ENCODE measurements around the gene FAM240A. TPM values are rescaled to one million over a fixed set of nuclear protein-coding genes. Genes with fewer than 3 reads are reported as not detected.

Gene FAM240A
- total RNA-seq, 1 experiment from 2014 or later: not detected

GRCh38 chr3:46624975-46625490, 12.7 kb downstream of the FAM240A start:
- Mint-ChIP-seq H3K27ac (ENCODE audit: unreplicated experiment) (no peak overlapping the region), H3K4me1 (ENCODE audit: low read depth, unreplicated experiment) (peaks cover 8% of the 10 kb centered on the region), H3K27me3 (ENCODE audit: unreplicated experiment) (peaks cover 71% of the 10 kb centered on the region), H3K9me3 (ENCODE audit: low read depth, unreplicated experiment) (no peaks in the 10 kb centered on the region), H3K4me3 (ENCODE audit: low read depth, unreplicated experiment) (no peak overlapping the region), H3K36me3 (ENCODE audit: insufficient read depth, unreplicated experiment) (no peaks in the 10 kb centered on the region)
- BruUV-seq (replicated peaks): no TSS peak
- DNase-seq: no peak
- no peak for TF ChIP-seq CTCF (IDR thresholded peaks at IDR 0.05; ENCODE audit: unreplicated experiment)
- CTCF ChIA-PET: interaction anchor here (1.2 kb wide), 1 partner anchor 67 kb away, joined by 3 read pairs; no protein-coding TSS in a partner anchor
- intact Hi-C loops (cut with micrococcal nuclease; ENCODE audit: unreplicated experiment): no loop called here

DNA sequence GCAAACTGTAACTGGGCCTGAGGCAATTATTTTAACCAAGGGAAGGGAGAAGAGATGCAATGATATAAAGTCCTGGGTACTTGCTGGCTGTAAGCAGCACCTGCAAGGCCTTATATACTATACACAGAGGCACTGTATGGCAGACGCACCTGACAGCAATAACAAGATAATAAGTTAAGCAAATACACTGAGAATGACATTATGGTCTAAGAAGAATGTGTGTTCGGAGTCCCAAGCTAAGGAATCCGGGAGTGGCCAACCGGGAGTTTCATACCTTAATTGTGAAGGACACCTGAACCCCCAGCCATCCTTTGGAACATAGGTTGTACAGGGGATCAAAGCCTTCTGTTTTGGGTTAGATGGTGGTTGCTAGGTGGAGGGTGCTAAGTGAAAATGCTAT, 13.7 kb downstream of the FAM240A start:
- no peaks in the 10 kb centered on the region for H3K4me1 Mint-ChIP-seq (ENCODE audit: low read depth, unreplicated experiment)
- H3K36me3 Mint-ChIP-seq (ENCODE audit: insufficient read depth, unreplicated experiment): no peaks in the 10 kb centered on the region
- peaks cover 64% of the 10 kb centered on the region for H3K27me3 Mint-ChIP-seq (ENCODE audit: unreplicated experiment)
- H3K9me3 Mint-ChIP-seq (ENCODE audit: low read depth, unreplicated experiment): no peaks in the 10 kb centered on the region
- TF ChIP-seq CTCF (IDR thresholded peaks at IDR 0.05; ENCODE audit: unreplicated experiment): no peak
- DNase-seq: no peak
- no peak overlapping the region for H3K4me3 Mint-ChIP-seq (ENCODE audit: low read depth, unreplicated experiment)
- CTCF ChIA-PET: no interaction called here
- intact Hi-C loops (cut with micrococcal nuclease; ENCODE audit: unreplicated experiment): no loop called here
- BruUV-seq (replicated peaks): no TSS peak
- no peak overlapping the region for H3K27ac Mint-ChIP-seq (ENCODE audit: unreplicated experiment)

GRCh38 chr3:46627078-46627477, 14.8 kb downstream of the FAM240A start:
- intact Hi-C loops (cut with micrococcal nuclease; ENCODE audit: unreplicated experiment): no loop called here
- DNase-seq: no peak
- no peak for TF ChIP-seq CTCF (IDR thresholded peaks at IDR 0.05; ENCODE audit: unreplicated experiment)
- Mint-ChIP-seq H3K27me3 (ENCODE audit: unreplicated experiment) (peaks cover 53% of the 10 kb centered on the region), H3K4me1 (ENCODE audit: low read depth, unreplicated experiment) (no peaks in the 10 kb centered on the region), H3K36me3 (ENCODE audit: insufficient read depth, unreplicated experiment) (no peaks in the 10 kb centered on the region), H3K4me3 (ENCODE audit: low read depth, unreplicated experiment) (no peak overlapping the region), H3K9me3 (ENCODE audit: low read depth, unreplicated experiment) (no peaks in the 10 kb centered on the region), H3K27ac (ENCODE audit: unreplicated experiment) (no peak overlapping the region)
- CTCF ChIA-PET: interaction anchor here (0.7 to 3.5 kb wide), 3 partner anchors 36 to 138 kb away, joined by 3 to 47 read pairs (median 3); no protein-coding TSS in a partner anchor
- BruUV-seq (replicated peaks): no TSS peak

- H3K4me1 Mint-ChIP-seq (ENCODE audit: low read depth, unreplicated experiment): no peaks in the 10 kb centered on the region
- no peaks in the 10 kb centered on the region for H3K36me3 Mint-ChIP-seq (ENCODE audit: insufficient read depth, unreplicated experiment)
- CTCF ChIA-PET: interaction anchor here (0.6 to 3.5 kb wide), 3 partner anchors 13 to 223 kb away, joined by 3 to 47 read pairs (median 4); no protein-coding TSS in a partner anchor
- intact Hi-C loops (cut with micrococcal nuclease; ENCODE audit: unreplicated experiment): no loop called here
- no TSS peak for BruUV-seq (replicated peaks)
- H3K4me3 Mint-ChIP-seq (ENCODE audit: low read depth, unreplicated experiment): no peak overlapping the region
- no peak for DNase-seq
- H3K27me3 Mint-ChIP-seq (ENCODE audit: unreplicated experiment): peaks cover 37% of the 10 kb centered on the region
- no peaks in the 10 kb centered on the region for H3K9me3 Mint-ChIP-seq (ENCODE audit: low read depth, unreplicated experiment)
- no peak overlapping the region for H3K27ac Mint-ChIP-seq (ENCODE audit: unreplicated experiment)
- no peak for TF ChIP-seq CTCF (IDR thresholded peaks at IDR 0.05; ENCODE audit: unreplicated experiment)
Observed at GRCh38 chr3:46628901-46629369, 16.6 kb downstream of the FAM240A start.

Data from Calu3 (cell line).